DND-41 (cell line): ENCODE data around the gene FOXK1.

Experiments used
- CTCF ChIP-seq: IDR thresholded peaks from 2 replicates; pipeline ENCODE4 v1.5.1; 2012; ENCODE audit warnings: borderline replicate concordance, low read length, moderate library complexity, mild to moderate bottlenecking; ENCODE audit not compliant: poor library complexity, severe bottlenecking; ENCODE audit errors: extremely low read depth
- EZH2 ChIP-seq: IDR thresholded peaks from 3 replicates; pipeline ENCODE4 v1.6.1; 2012; ENCODE audit warnings: borderline replicate concordance, low read depth, mild to moderate bottlenecking, moderate library complexity, low read length, inconsistent platforms; ENCODE audit not compliant: severe bottlenecking

GRCh38 chr7:4814433-4814832, 132.3 kb downstream of the FOXK1 start:
- TF ChIP-seq CTCF (no peak), EZH2 (no peak)
